ENCODE measurements around the gene LMF1.

The LMF1 gene

GRCh38 chr16:901715-902601, 68.8 kb downstream of the LMF1 start:
- no peak overlapping the region for H3K27ac ChIP-seq (ENCODE audit: low read length)
- TF ChIP-seq CTCF (IDR thresholded peaks at IDR 0.05; ENCODE audit: low read depth, low read length): no peak
- no peak for TF ChIP-seq EZH2phosphoT487 (IDR thresholded peaks at IDR 0.05; ENCODE audit: low read depth)
- H3K4me1 ChIP-seq (ENCODE audit: low read length): peaks cover 12% of the 10 kb centered on the region
- H3K36me3 ChIP-seq (replicated peaks; ENCODE audit: low read depth, low read length): peaks cover 4% of the 10 kb centered on the region
- 0 out of 2 replicates have a peak, but pooled peaks cover 4% of the 10 kb centered on the region for H3K9me3 ChIP-seq (ENCODE audit: insufficient read depth, low read length)
- H3K79me2 ChIP-seq (ENCODE audit: low read length): no peaks in the 10 kb centered on the region
- H3K9ac ChIP-seq (ENCODE audit: low read length): no peak overlapping the region
- H4K20me1 ChIP-seq (ENCODE audit: insufficient read depth, low read length): no peaks in the 10 kb centered on the region
- no peaks in the 10 kb centered on the region for H3K27me3 ChIP-seq (ENCODE audit: low read depth, low read length)
- peak overlapping the region; percentile 16 for H3K4me2 ChIP-seq (ENCODE audit: low read length)
- no peak overlapping the region for H3K4me3 ChIP-seq (ENCODE audit: low read length)
- no peak overlapping the region for H2AFZ ChIP-seq (ENCODE audit: low read depth, low read length)

GRCh38 chr16:901149-901548, 69.6 kb downstream of the LMF1 start:
- H3K4me1 ChIP-seq (ENCODE audit: low read length): peaks cover 12% of the 10 kb centered on the region
- no peak overlapping the region for H3K27ac ChIP-seq (ENCODE audit: low read length)
- H4K20me1 ChIP-seq (ENCODE audit: insufficient read depth, low read length): no peaks in the 10 kb centered on the region
- no peak overlapping the region for H3K9ac ChIP-seq (ENCODE audit: low read length)
- no peak overlapping the region for H2AFZ ChIP-seq (ENCODE audit: low read depth, low read length)
- TF ChIP-seq EZH2phosphoT487 (IDR thresholded peaks at IDR 0.05; ENCODE audit: low read depth) (no peak), CTCF (IDR thresholded peaks at IDR 0.05; ENCODE audit: low read depth, low read length) (no peak)
- H3K4me3 ChIP-seq (ENCODE audit: low read length): no peak overlapping the region
- no peaks in the 10 kb centered on the region for H3K9me3 ChIP-seq (ENCODE audit: insufficient read depth, low read length)
- H3K27me3 ChIP-seq (ENCODE audit: low read depth, low read length): no peaks in the 10 kb centered on the region
- no peaks in the 10 kb centered on the region for H3K36me3 ChIP-seq (replicated peaks; ENCODE audit: low read depth, low read length)
- H3K4me2 ChIP-seq (ENCODE audit: low read length): peak overlapping the region; percentile 16
- no peaks in the 10 kb centered on the region for H3K79me2 ChIP-seq (ENCODE audit: low read length)

DNA sequence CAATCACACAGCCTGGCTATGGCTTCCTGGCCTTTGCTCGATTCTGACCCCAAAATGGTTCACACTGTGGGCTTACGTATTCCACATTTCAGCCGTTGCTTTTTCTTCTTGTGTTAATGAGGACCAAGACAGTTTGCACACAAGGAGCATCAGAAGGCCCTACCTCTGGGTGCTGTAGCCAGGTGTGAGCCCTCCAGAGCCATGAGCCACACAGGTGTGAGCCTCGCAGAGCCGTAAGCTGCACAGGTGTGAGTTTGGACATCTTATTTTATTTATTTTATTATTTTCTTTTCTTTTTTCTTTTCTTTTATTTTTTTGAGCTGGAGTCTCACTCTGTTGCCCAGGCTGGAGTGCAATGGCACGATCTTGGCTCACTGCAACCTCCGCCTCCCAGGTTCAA, 70.6 kb downstream of the LMF1 start:
- Histone ChIP-seq H3K9ac (ENCODE audit: low read length) (no peak overlapping the region), H3K36me3 (replicated peaks; ENCODE audit: low read depth, low read length) (no peaks in the 10 kb centered on the region), H3K27me3 (ENCODE audit: low read depth, low read length) (no peaks in the 10 kb centered on the region), H3K4me2 (ENCODE audit: low read length) (no peak overlapping the region), H3K4me1 (ENCODE audit: low read length) (peaks cover 12% of the 10 kb centered on the region), H4K20me1 (ENCODE audit: insufficient read depth, low read length) (no peaks in the 10 kb centered on the region), H3K79me2 (ENCODE audit: low read length) (no peaks in the 10 kb centered on the region), H3K4me3 (ENCODE audit: low read length) (no peak overlapping the region), H2AFZ (ENCODE audit: low read depth, low read length) (no peak overlapping the region), H3K9me3 (ENCODE audit: insufficient read depth, low read length) (no peaks in the 10 kb centered on the region), H3K27ac (ENCODE audit: low read length) (no peak overlapping the region)
- no peak for TF ChIP-seq CTCF (IDR thresholded peaks at IDR 0.05; ENCODE audit: low read depth, low read length)
- no peak for TF ChIP-seq EZH2phosphoT487 (IDR thresholded peaks at IDR 0.05; ENCODE audit: low read depth)

DNA sequence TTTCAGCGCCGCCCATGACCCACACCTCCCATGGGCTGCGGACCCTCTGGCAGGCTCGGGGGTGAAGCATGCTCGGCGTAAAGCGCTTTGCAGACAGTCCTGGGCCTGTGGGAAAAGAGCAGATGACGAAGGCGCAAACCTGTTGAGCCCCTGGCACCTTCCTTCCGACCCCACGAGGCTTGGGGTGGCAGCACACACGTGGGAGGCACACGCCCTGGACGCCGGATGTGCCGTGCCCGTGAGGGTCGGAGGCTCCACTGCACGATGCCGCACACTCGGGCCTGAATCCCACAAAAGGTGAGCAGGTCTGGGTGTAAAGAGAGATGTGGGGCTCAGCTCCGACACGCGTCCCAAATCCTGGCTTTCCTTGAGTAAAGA, 71.1 kb downstream of the LMF1 start:
- Histone ChIP-seq H3K36me3 (replicated peaks; ENCODE audit: low read depth, low read length) (no peaks in the 10 kb centered on the region), H2AFZ (ENCODE audit: low read depth, low read length) (no peak overlapping the region), H3K9ac (ENCODE audit: low read length) (no peak overlapping the region), H3K4me2 (ENCODE audit: low read length) (no peak overlapping the region), H4K20me1 (ENCODE audit: insufficient read depth, low read length) (no peaks in the 10 kb centered on the region), H3K27ac (ENCODE audit: low read length) (no peak overlapping the region), H3K79me2 (ENCODE audit: low read length) (no peaks in the 10 kb centered on the region), H3K27me3 (ENCODE audit: low read depth, low read length) (no peaks in the 10 kb centered on the region), H3K4me3 (ENCODE audit: low read length) (no peak overlapping the region), H3K4me1 (ENCODE audit: low read length) (peaks cover 12% of the 10 kb centered on the region), H3K9me3 (ENCODE audit: insufficient read depth, low read length) (no peaks in the 10 kb centered on the region)
- TF ChIP-seq CTCF (IDR thresholded peaks at IDR 0.05; ENCODE audit: low read depth, low read length): no peak
